ENCODE measurements around the gene EIF4ENIF1.
"Not testable (repeated sequence)": the region's sequence is repeated elsewhere in the genome, so short reads cannot be mapped to it uniquely, and the experiment has no call there.

The EIF4ENIF1 gene, protein sequence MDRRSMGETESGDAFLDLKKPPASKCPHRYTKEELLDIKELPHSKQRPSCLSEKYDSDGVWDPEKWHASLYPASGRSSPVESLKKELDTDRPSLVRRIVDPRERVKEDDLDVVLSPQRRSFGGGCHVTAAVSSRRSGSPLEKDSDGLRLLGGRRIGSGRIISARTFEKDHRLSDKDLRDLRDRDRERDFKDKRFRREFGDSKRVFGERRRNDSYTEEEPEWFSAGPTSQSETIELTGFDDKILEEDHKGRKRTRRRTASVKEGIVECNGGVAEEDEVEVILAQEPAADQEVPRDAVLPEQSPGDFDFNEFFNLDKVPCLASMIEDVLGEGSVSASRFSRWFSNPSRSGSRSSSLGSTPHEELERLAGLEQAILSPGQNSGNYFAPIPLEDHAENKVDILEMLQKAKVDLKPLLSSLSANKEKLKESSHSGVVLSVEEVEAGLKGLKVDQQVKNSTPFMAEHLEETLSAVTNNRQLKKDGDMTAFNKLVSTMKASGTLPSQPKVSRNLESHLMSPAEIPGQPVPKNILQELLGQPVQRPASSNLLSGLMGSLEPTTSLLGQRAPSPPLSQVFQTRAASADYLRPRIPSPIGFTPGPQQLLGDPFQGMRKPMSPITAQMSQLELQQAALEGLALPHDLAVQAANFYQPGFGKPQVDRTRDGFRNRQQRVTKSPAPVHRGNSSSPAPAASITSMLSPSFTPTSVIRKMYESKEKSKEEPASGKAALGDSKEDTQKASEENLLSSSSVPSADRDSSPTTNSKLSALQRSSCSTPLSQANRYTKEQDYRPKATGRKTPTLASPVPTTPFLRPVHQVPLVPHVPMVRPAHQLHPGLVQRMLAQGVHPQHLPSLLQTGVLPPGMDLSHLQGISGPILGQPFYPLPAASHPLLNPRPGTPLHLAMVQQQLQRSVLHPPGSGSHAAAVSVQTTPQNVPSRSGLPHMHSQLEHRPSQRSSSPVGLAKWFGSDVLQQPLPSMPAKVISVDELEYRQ

DNA sequence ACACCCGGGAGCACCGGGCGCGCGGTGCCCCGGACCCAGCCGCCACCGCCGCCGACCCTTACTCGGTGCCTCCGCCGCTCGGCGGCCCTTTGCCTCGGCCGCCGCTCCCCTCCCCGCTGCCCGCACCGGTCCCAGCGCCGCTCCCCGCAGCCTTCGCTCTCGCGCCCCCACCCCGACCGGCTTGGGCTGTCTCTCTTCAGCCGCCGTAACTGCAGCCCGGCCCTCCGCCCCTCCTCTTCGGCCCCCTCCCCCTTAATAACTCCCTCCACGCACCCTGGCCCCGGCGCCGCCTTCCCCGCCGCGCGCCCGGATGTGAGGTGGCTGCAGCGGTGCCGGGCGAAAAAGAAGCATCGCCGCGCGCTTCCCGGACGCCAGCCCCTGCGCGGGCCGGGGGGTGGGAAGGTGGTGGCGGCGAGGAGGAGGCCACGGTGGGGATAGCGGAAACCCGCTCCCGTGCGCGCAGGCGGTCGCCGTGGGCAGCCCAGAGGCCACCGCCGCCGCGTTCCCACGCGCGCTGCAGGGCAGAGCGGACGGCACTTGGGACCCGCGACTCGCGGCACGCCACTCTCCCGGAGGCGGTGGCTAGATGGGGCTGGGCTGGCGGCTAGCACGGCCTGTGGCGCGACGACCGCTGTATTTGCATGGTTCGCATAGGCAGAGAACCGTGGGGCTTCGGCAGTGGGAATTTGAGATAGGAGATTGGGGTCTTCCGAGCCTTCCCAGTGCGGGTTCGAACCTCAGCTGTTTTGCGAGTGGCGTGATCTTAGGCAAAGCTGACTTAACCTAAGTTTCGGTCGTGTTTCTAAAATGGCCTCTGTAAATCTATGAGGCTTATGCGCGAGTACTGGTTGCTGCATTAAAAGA is at the start of gene EIF4ENIF1:
EIF4ENIF1 (minus strand) TSS at position 211 of the 864 bp plus-strand sequence. CDS start 1,124 bp downstream, outside the sequence.
- DNase-seq = peak; percentile 78
- in situ Hi-C loops (cut with MboI; ENCODE audit: low pct_unique_long_range_greater_than_20kb, low sequenced_read_pairs) = no loop called here

DNA sequence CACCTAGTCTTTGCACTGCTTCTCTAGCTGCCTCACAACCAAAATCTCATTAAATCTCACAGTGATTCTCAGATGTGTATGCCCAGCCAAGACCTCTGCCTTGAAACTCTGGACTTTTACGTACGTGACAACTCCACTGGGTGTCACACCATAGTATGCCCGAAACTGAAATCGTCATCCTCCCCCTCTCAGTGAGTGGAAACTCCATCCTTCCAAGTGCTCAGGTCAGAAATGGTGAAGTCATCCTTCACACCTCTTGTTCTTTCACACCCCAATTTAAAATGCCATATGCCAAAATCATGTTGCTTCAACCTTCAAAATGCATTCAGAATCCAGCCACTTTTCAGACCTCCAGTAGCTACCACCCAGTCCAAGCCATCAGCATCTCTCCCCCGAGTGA is 49.2 kb upstream of the EIF4ENIF1 start:
- in situ Hi-C loops (cut with MboI; ENCODE audit: low pct_unique_long_range_greater_than_20kb, low sequenced_read_pairs) = no loop called here
- no peak for DNase-seq

DNA sequence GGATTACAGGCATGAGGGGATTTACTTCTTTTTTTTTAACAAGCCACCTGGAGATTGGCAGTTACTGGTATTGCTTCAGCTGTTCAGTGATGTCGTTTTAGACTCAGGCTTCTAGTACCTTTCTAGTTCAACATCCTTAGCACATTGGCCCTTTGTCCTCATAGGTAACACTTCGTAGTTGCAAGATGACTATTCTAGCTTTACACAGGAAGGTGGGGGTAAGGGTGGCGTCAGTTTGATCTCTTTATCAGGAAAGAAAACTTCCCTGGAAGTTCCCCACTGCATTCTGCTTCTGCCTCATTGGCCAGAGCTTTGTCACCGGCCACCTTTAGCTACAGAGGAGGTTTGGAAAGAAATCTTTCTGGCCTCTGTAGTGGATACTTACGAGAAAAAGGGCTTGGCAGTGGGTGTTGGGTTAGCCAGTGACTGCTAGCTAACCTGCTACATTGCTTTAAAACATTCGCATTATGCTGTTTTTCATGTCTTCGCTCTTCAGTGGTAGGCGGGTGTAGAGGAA is 47.4 kb upstream of the EIF4ENIF1 start:
- in situ Hi-C loops (cut with MboI; ENCODE audit: low pct_unique_long_range_greater_than_20kb, low sequenced_read_pairs) = no loop called here
- no peak for DNase-seq

DNA sequence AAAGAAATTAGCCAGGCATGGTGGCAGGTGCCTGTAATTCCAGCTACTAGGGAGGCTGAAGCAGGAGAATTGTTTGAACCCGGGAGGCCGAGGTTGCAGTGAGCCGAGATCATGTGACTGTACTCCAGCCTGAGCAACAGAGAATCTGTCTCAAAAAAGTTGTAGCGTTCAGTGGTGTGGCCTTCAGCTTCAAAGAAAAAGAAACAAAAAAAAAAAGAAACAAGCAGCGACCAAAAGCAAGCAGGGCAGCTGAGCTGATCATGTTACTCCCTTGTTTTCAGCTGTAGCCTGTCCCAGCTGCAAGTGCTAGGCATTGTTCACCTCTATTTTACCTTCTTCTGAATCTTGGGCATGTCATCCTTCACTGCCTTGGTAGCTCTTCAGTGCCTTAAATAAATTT is 43.7 kb upstream of the EIF4ENIF1 start:
- in situ Hi-C loops (cut with MboI; ENCODE audit: low pct_unique_long_range_greater_than_20kb, low sequenced_read_pairs) = no loop called here
- no peak for DNase-seq

- no peak for DNase-seq
- in situ Hi-C loops (cut with MboI; ENCODE audit: low pct_unique_long_range_greater_than_20kb, low sequenced_read_pairs) = no loop called here
Observed at GRCh38 chr22:31532060-31532459, 42.4 kb upstream of the EIF4ENIF1 start.

GRCh38 chr22:31530823-31531195 is 41.2 kb upstream of the EIF4ENIF1 start:
- no peak for DNase-seq
- in situ Hi-C loops (cut with MboI; ENCODE audit: low pct_unique_long_range_greater_than_20kb, low sequenced_read_pairs) = no loop called here

- no peak for DNase-seq
- in situ Hi-C loops (cut with MboI; ENCODE audit: low pct_unique_long_range_greater_than_20kb, low sequenced_read_pairs) = no loop called here
Observed at GRCh38 chr22:31526270-31526669, 36.6 kb upstream of the EIF4ENIF1 start.

- DNase-seq; in situ Hi-C loops (cut with MboI; ENCODE audit: low pct_unique_long_range_greater_than_20kb, low sequenced_read_pairs): not testable (repeated sequence)
Observed at GRCh38 chr22:31524132-31524531, 34.5 kb upstream of the EIF4ENIF1 start.

DNA sequence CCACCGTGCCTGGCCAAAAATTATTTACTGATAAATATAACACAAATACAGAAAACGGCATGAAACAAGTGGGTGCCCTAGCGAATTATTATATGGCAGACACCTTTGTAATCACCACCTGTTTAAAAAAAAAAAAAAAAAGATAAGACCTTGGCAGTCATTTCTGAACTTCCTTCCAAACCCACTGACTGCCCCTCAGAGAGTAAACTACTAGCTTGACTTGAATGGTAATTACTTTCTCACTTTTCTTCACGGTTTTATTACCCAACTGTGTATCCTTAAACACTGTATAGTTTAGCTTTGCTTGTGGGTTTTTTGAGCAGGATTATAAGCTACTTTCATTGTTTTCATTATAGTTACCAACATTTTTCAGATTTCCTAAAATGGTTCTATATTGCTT is 30.4 kb upstream of the EIF4ENIF1 start:
- DNase-seq = no peak
- in situ Hi-C loops (cut with MboI; ENCODE audit: low pct_unique_long_range_greater_than_20kb, low sequenced_read_pairs) = no loop called here

DNA sequence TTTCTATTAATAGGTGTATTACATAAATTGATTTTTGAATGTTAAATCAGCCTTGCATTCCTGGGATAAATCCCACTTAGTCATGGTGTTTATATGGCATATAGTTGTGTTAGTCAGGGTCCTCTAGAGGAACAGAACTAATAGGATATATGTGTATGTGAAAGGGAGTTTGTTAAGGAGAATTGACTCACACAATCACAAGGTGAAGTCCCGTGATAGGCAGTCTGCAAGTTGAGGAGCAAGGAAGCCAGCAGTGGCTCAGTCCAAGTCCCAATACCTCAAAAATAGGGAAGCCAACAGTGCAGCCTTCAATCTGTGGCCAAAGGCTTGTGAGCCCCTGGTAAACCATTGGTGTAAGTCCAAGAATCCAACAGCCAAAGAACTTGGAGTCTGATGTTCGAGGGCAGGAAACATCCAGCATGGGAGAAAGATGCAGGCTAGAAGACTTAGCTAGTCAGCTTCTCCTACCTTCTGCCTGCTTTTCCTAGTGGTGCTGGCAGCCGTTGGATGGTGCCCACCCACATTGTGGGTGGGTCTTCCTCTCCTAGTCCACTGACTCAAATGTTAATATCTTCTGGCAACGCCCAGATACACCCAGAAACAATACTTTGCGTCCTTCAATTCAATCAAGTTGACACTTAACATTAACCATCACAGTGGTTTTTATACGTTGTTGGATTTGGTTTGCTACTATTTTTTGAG is 19.6 kb upstream of the EIF4ENIF1 start:
- no peak for DNase-seq
- in situ Hi-C loops (cut with MboI; ENCODE audit: low pct_unique_long_range_greater_than_20kb, low sequenced_read_pairs) = no loop called here

GRCh38 chr22:31508536-31508935 is 18.9 kb upstream of the EIF4ENIF1 start:
- in situ Hi-C loops (cut with MboI; ENCODE audit: low pct_unique_long_range_greater_than_20kb, low sequenced_read_pairs) = no loop called here
- DNase-seq = no peak

DNA sequence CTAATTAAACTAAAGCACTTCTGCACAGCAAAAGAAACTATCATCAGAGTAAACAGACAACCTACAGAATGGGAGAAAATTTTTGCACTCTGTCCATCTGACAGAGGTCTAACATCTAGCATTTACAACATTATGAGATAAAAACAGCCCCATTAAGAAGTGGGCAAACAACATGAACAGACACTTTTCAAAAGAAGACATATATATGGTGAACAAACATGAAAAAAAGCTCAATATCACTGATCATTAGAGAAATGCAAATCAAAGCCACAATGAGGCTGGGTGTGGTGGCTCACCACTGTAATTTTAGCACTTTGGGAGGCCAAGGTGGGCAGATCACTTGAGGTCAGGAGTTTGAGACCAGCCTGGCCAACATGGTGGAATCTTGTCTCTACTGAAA is 17.9 kb upstream of the EIF4ENIF1 start:
- DNase-seq; in situ Hi-C loops (cut with MboI; ENCODE audit: low pct_unique_long_range_greater_than_20kb, low sequenced_read_pairs): not testable (repeated sequence)

DNA sequence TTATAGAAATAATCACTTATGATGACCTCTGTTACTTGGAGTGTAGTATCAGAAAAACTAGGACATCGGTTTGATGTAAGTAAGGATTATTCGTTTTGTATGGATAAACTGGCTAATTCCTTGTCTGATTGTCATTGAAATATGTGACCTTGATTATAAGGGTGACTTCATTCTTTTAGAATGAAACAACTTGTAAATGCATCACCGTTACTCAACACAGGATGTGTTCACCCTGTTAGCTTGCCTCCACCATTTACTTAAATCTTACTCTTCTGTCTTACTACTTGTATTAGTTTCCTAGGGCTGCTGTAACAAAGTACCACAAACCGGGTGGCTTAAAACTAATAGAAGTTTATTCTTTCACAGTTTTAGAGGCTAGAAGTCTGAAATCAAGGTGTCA is 14.6 kb upstream of the EIF4ENIF1 start:
- in situ Hi-C loops (cut with MboI; ENCODE audit: low pct_unique_long_range_greater_than_20kb, low sequenced_read_pairs) = no loop called here
- DNase-seq = no peak

DNA sequence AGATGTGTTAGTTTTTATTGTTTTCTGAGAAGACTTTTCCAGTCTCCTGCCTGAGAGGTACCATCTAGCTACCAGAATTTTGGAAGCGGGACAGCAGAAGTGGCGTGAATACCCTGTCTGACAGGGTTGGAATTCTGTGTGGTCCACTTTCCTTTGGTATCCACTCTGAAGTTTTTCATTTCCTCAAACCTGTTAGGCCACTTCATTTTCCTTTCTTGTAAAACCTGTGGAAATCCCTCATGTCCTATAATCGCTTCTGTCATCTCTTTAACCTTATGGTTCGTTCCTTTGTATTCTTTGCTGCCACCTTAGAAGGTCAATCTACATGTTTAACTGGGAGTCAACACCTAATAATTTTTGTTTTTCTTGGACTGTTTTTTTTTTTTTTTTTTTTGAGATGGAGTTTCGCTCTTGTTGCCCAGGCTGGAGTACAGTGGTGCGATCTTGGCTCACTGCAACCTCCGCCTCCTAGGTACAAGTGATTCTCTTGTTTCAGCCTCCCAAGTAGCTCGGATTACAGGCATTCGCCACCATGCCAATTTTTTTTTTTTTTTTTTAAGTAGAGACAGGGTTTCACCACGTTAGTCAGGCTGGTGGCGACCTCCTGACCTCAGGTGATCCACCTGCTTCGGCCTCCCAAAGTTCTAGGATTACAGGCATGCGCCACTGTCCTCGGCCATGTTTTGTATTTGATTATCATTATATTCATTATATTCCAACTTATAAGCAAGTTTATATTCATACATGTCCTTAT is 13.7 kb upstream of the EIF4ENIF1 start:
- no peak for DNase-seq
- in situ Hi-C loops (cut with MboI; ENCODE audit: low pct_unique_long_range_greater_than_20kb, low sequenced_read_pairs) = no loop called here

DNA sequence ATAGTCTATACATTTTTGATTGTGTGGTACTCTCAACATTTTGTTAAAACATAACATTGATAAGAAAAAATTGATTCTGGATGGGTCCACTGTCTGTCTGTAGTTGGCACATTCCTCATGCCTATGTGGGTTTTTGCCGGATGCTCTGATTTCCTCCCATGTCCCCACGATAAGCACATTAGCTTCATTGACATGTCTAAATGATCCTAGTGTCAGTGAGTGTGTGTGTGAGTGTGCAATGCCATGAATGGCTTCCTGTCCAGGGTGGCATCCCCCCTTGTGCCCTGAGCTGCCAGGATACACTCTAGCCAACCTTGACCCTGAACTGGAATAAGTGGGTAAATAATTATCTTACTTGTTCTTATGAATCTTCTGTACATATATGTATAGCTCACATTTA is 12.1 kb upstream of the EIF4ENIF1 start:
- in situ Hi-C loops (cut with MboI; ENCODE audit: low pct_unique_long_range_greater_than_20kb, low sequenced_read_pairs) = no loop called here
- no peak for DNase-seq

DNA sequence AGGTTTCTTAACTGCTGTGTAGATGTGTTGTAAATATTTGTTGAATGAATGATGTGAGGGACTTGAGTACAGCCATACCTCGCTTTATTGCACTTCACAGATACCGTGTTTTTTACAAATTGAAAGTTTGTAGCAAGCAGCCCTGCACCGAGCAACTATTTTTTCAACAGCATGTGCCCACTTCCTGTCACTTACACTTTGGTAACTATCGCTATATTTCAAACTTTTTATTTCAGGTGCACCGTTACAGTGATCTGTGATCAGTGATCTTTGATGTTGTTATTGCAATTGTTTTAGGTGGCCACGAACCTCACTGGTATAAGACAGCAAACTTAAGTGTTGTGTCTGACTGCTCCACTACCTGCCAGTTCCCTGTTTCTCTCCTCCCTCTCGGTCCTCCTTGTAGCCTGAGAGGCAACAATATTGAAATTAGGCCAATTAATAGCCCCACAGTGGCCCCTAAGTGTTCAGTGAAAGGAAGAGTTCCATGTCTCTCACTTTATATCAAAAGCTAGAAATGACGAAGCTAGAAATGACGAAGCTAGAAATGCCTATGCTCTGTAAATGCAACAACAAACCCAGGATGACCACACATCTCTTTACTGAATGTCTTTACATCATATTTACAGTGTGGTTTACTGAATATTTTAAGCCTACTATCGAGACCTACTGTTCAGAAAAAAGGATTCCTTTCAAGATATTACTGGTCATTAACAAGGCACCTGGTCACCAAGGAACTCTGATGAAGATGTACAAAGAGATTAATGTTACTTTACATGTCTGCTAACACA is 7.7 kb upstream of the EIF4ENIF1 start:
- no peak for DNase-seq
- in situ Hi-C loops (cut with MboI; ENCODE audit: low pct_unique_long_range_greater_than_20kb, low sequenced_read_pairs) = no loop called here

- in situ Hi-C loops (cut with MboI; ENCODE audit: low pct_unique_long_range_greater_than_20kb, low sequenced_read_pairs) = no loop called here
- peak; percentile 48 for DNase-seq
Observed at GRCh38 chr22:31496735-31497146, 7.1 kb upstream of the EIF4ENIF1 start.

All from KBM-7 (cell line).